Measurements from ENCODE around the gene EDEM3. TPM values are rescaled to one million over a fixed set of nuclear protein-coding genes. Genes with fewer than 3 reads are reported as not detected.

EDEM3 gene
- total RNA-seq, 1 donor from 2014 or later = 45.5 TPM

DNA sequence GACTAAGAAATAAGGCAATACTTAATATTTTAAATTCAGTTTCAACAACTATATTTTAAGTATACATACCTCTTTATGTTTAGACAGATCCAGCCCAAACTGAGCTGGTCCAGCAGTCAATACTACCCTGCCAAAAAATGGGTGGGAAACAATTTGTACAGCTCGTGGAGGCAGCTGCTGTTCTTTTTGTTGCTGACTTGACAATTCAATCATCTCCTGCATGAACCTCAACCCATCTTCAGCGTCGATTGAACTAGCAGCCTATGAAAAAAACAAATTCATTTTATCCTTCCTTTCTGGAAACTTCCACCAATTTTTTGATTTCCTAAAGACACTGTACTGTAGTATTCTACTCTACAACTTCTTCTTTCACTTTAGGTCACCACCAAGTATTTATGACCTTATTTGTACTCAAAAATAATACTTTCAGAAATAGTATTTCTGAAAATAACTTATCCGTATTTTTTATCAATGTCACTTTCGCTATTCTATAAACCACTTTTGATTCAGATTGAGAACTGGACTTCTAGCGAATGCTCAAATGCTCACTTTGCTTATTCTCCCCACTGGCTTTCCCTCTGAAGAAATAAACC, 46.5 kb downstream of the EDEM3 start:
- Histone ChIP-seq H3K27ac (no peak overlapping the region), H3K4me3 (no peak overlapping the region), H3K9me3 (no peaks in the 10 kb centered on the region), H3K4me1 (no peaks in the 10 kb centered on the region), H3K27me3 (ENCODE audit: low read depth) (no peaks in the 10 kb centered on the region), H3K36me3 (peaks cover 99% of the 10 kb centered on the region)
- DNase-seq = no peak
- no peak for TF ChIP-seq CTCF (IDR thresholded peaks at IDR 0.05)
- ATAC-seq = no peak
- intact Hi-C loops (cut with DNase I) = no loop called here

- DNase-seq (no peak), ATAC-seq (no peak)
- intact Hi-C loops (cut with DNase I) = no loop called here
- Histone ChIP-seq H3K4me3 (no peak overlapping the region), H3K9me3 (no peaks in the 10 kb centered on the region), H3K36me3 (peaks cover 99% of the 10 kb centered on the region), H3K27me3 (ENCODE audit: low read depth) (no peaks in the 10 kb centered on the region), H3K4me1 (no peaks in the 10 kb centered on the region), H3K27ac (no peak overlapping the region)
- no peak for TF ChIP-seq CTCF (IDR thresholded peaks at IDR 0.05)
These were observed 49.4 kb downstream of the EDEM3 start for GRCh38 chr1:184705271-184705670.

GRCh38 chr1:184701816-184702215, 52.8 kb downstream of the EDEM3 start:
- TF ChIP-seq CTCF (IDR thresholded peaks at IDR 0.05) = no peak
- Histone ChIP-seq H3K9me3 (no peaks in the 10 kb centered on the region), H3K27ac (no peak overlapping the region), H3K27me3 (ENCODE audit: low read depth) (no peaks in the 10 kb centered on the region), H3K4me1 (no peaks in the 10 kb centered on the region), H3K36me3 (peaks cover 77% of the 10 kb centered on the region), H3K4me3 (no peak overlapping the region)
- intact Hi-C loops (cut with DNase I) = no loop called here
- ATAC-seq (no peak), DNase-seq (no peak)

DNA sequence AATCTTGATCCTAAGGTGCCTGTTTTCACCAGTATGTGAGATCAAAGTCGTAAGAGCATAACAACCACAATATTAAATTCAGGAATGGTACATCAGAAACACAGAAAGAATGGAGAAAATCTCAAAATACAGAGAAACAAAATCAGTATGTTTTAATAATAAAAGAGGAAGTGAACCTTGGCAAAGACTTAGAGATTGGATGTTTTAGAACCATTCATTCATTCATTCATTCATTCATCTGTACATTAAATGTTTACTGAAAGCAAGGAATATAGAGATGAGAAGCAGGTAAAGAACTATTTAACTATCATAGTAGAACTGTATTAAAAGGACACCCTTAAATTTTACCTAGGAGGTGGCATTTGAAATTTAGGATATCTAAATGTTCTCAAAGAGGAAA, 55.7 kb downstream of the EDEM3 start:
- DNase-seq (no peak), ATAC-seq (no peak)
- TF ChIP-seq CTCF (IDR thresholded peaks at IDR 0.05) = no peak
- Histone ChIP-seq H3K9me3 (no peaks in the 10 kb centered on the region), H3K4me3 (no peak overlapping the region), H3K36me3 (peaks cover 70% of the 10 kb centered on the region), H3K27me3 (ENCODE audit: low read depth) (no peaks in the 10 kb centered on the region), H3K4me1 (no peaks in the 10 kb centered on the region), H3K27ac (no peak overlapping the region)
- intact Hi-C loops (cut with DNase I) = no loop called here

- no peak for TF ChIP-seq CTCF (IDR thresholded peaks at IDR 0.05)
- H3K9me3 ChIP-seq = no peaks in the 10 kb centered on the region
- intact Hi-C loops (cut with DNase I) = no loop called here
- ATAC-seq = no peak
- no peak overlapping the region for H3K4me3 ChIP-seq
- H3K27ac ChIP-seq = no peak overlapping the region
- no peak for DNase-seq
- peaks cover 70% of the 10 kb centered on the region for H3K36me3 ChIP-seq
- no peaks in the 10 kb centered on the region for H3K4me1 ChIP-seq
- no peaks in the 10 kb centered on the region for H3K27me3 ChIP-seq (ENCODE audit: low read depth)
These were observed 56.6 kb downstream of the EDEM3 start for GRCh38 chr1:184698016-184698415.

All from lower lobe of right lung (tissue), 2 donors.